Cardiac muscle cell (in vitro differentiated cells and primary cell): ENCODE data around the gene KRTAP22-1. TPM values are rescaled to one million over a fixed set of nuclear protein-coding genes. Genes with fewer than 3 reads are reported as not detected.

Experiments used
- DNase-seq, 2 donors: peaks; one replicate each; pipeline versions ENCODE4 v3.0.0 to v3.0.0-alpha.2; 2010 to 2017; ENCODE audit warnings: low read depth in 1 of 2, low spot score in 1 of 2
- H3K27ac ChIP-seq: fragments of 200-600 bp; sonication (generic); 2 replicates; pipeline ENCODE4 v1.5.1; 2016
- H3K27me3 ChIP-seq: fragments of 200-600 bp; sonication (generic); 2 replicates; pipeline ENCODE4 v1.6.0; 2016; ENCODE audit warnings: control low read depth
- H3K36me3 ChIP-seq: fragments of 200-600 bp; sonication (generic); 2 replicates; pipeline ENCODE4 v1.5.1; 2016; ENCODE audit warnings: control low read depth
- H3K4me1 ChIP-seq: fragments of 200-600 bp; sonication (generic); 2 replicates; pipeline ENCODE4 v1.8.1; 2017; ENCODE audit warnings: low read depth, mild to moderate bottlenecking, mixed run types
- H3K4me3 ChIP-seq: fragments of 200-600 bp; sonication (generic); 2 replicates; pipeline ENCODE4 v1.5.1; 2016; ENCODE audit warnings: mild to moderate bottlenecking
- H3K9me3 ChIP-seq: fragments of 200-600 bp; sonication (generic); 2 replicates; pipeline ENCODE4 v1.5.1; 2017; ENCODE audit warnings: low read depth, mild to moderate bottlenecking, control low read depth
- polyA plus RNA-seq: library from polyadenylated mRNA; unstranded; fragments of >200 nt; fragmentation: Nextera tagmentation; extraction: Ambion mirVana; gene quantifications from 2 replicates; pipeline ENCODE4 v1.2.1, GENCODE V29; 2016
- total RNA-seq: library from RNA; depleted of rRNA; stranded (reverse); fragments of >200 nt; gene quantifications from 2 replicates; pipeline ENCODE4 v1.2.3, GENCODE V29; 2016
- TF ChIP-seq, protein P1 (sequence below): IDR thresholded peaks from 2 replicates; pipeline ENCODE4 v1.5.1; 2012; ENCODE audit warnings: low read depth, mild to moderate bottlenecking, low read length

Gene KRTAP22-1
- total RNA-seq (not detected in 2 replicates), polyA plus RNA-seq (not detected in 2 replicates)

DNA sequence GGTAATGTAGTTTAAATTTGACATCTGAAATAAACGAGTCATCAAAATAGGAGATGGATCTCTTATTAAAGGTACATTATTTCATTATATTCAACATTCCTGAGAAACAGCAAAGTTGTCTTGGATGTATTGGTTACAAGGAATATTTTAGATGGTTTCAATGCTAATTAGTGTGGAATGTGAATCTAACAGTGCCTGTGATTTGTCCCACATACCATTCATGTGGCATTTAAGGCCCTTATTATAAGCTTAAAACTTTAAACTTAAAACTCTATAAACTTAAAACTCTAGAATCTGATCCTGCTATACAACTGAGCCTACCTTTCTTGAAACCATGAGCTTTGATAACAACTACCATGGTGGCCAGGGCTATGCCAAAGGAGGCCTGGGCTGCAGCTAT, at the start of gene KRTAP22-1:
TSS of gene KRTAP22-1 (plus strand) at position 301 of the 400 bp plus-strand sequence.
- H3K4me3 ChIP-seq, result no peak within 1 kb of the TSS
- no peak for DNase-seq
- H3K27me3 ChIP-seq, result no peaks in the 10 kb centered on the region
- no peaks in the 10 kb centered on the region for H3K4me1 ChIP-seq
- no peaks in the 10 kb centered on the region for H3K9me3 ChIP-seq
- TF ChIP-seq, protein P1, sequence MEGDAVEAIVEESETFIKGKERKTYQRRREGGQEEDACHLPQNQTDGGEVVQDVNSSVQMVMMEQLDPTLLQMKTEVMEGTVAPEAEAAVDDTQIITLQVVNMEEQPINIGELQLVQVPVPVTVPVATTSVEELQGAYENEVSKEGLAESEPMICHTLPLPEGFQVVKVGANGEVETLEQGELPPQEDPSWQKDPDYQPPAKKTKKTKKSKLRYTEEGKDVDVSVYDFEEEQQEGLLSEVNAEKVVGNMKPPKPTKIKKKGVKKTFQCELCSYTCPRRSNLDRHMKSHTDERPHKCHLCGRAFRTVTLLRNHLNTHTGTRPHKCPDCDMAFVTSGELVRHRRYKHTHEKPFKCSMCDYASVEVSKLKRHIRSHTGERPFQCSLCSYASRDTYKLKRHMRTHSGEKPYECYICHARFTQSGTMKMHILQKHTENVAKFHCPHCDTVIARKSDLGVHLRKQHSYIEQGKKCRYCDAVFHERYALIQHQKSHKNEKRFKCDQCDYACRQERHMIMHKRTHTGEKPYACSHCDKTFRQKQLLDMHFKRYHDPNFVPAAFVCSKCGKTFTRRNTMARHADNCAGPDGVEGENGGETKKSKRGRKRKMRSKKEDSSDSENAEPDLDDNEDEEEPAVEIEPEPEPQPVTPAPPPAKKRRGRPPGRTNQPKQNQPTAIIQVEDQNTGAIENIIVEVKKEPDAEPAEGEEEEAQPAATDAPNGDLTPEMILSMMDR, result no peak
- H3K36me3 ChIP-seq, result no peaks in the 10 kb centered on the region
- H3K27ac ChIP-seq, result no peak within 1 kb of the TSS

DNA sequence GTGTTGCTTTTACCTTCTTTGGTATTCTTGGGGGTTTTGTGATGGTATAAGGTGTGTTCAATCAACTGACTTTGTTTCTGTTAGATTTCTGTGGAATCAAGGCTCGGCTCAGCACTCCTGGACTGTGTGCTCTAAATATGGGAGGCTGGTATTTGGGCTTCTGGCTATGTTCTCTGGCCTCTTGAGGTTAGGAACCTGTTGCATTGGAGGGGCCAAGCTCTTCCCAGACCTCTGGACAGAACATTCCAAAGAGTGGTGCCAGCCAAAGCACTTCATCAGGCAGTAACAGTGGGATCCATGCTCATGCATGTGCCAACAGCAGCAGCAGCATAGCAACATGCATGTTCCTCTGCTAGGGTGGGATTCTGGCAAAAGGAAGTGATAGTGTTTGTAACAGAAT, 48.1 kb upstream of the KRTAP22-1 start:
- Histone ChIP-seq H3K4me3 (no peak overlapping the region), H3K36me3 (no peaks in the 10 kb centered on the region), H3K27ac (no peak overlapping the region), H3K9me3 (no peaks in the 10 kb centered on the region), H3K4me1 (no peaks in the 10 kb centered on the region), H3K27me3 (no peaks in the 10 kb centered on the region)
- DNase-seq, result no peak
- TF ChIP-seq, protein P1, result no peak

DNA sequence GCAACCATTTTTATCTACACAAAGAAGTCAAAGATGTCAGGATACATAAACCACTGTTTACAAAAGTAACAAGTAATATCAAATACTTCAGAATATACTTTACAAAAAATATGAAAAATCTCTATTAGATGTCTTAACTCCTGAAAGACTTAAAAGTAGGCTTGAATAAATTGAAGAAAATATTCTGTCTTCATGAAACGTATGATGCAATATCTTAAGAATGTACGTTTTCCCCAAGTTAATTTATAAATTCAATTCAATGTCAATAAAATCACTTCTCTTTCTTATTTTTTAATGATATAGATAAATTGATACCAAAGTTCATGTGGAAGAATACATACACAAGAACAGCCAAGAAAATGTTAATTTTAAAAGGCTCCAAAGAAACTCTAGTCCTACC, 45.8 kb upstream of the KRTAP22-1 start:
- Histone ChIP-seq H3K4me1 (no peaks in the 10 kb centered on the region), H3K36me3 (no peaks in the 10 kb centered on the region), H3K9me3 (no peaks in the 10 kb centered on the region), H3K27ac (no peak overlapping the region), H3K27me3 (no peaks in the 10 kb centered on the region), H3K4me3 (no peak overlapping the region)
- no peak for DNase-seq
- TF ChIP-seq, protein P1, result no peak

DNA sequence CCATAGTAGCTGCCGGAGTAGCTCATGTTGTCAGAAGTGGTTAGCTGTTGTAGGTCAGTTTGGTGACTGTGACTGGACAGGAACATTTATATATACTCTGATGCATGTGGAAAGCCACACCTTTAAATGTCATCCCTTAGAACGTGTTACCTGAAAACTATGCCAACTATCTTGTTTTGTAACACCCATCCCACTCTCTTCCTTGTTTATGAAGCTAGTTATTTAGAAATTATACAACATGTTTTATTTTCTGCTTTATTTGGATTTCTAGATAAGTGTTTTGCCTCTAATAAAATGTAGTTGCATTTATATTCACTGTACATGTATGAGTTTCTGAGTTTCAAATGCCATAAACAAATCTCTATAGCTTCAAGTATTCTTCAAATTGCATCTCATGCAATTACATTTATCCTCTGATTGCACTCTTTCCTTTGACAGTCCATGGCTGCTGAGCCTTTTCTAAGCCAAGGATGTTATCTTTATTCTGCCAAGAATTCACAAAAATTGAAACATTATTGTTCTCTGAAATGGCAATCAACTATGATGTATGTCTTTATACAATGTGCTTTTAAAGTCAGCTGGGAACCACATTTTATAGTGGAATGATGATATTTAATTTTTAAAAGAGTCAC, 39.5 kb upstream of the KRTAP22-1 start, which contains the start of gene KRTAP19-7:
TSS of gene KRTAP19-7 (minus strand) at position 51 of the 632 bp plus-strand sequence. CDS start at position 26, 25 bp downstream.
- DNase-seq, result no peak
- no peak within 1 kb of the TSS for H3K27ac ChIP-seq

DNA sequence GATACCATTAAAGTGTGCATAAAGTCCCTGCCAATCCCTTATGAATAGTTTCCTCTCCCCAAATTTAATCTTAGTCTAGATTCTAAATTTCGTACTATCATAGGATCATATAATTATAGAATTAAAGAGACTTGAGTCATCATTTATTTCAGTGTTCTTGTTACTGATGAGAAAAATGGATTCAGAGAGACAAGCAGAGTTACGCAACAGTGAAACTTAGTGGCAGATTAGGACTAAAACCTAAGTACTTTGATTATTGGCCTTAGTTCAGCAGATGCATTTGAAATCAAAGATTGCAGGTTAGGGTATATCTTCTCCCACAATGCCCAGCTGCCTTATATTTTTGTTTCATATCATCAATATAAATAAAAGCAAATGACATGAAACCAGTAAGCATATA, 38.9 kb upstream of the KRTAP22-1 start:
- no peak for DNase-seq
- Histone ChIP-seq H3K36me3 (no peaks in the 10 kb centered on the region), H3K4me3 (no peak overlapping the region), H3K9me3 (no peaks in the 10 kb centered on the region), H3K27ac (no peak overlapping the region), H3K27me3 (no peaks in the 10 kb centered on the region), H3K4me1 (no peaks in the 10 kb centered on the region)
- TF ChIP-seq, protein P1, result no peak

More for the DNA sequence above, 39.5 kb upstream of the KRTAP22-1 start, which contains the start of gene KRTAP19-7:
- Histone ChIP-seq H3K4me3 (no peak within 1 kb of the TSS), H3K9me3 (no peaks in the 10 kb centered on the region), H3K36me3 (no peaks in the 10 kb centered on the region), H3K4me1 (no peaks in the 10 kb centered on the region), H3K27me3 (no peaks in the 10 kb centered on the region)
- TF ChIP-seq, protein P1, result no peak
